DOHH2 (cell line): ENCODE measurements around the gene VPS45.
"Not testable (repeated sequence)": the region's sequence is repeated elsewhere in the genome, so short reads cannot be mapped to it uniquely, and the experiment has no call there.

ENCODE experiments used
- EZH2phosphoT487 ChIP-seq: fragments of 200-600 bp; sonication (generic); IDR thresholded peaks from 2 replicates; pipeline ENCODE4 v1.6.1; 2017; ENCODE audit warnings: borderline replicate concordance, mild to moderate bottlenecking, antibody characterized with exemption, low read length, moderate library complexity, mixed read lengths
- TF ChIP-seq, protein P1 (sequence below): fragments of 200-600 bp; sonication (generic); IDR thresholded peaks from one replicate; pipeline ENCODE4 v1.5.1; 2014; ENCODE audit warnings: antibody characterized with exemption, mild to moderate bottlenecking, low read depth, low read length; ENCODE audit not compliant: poor library complexity, severe bottlenecking

- TF ChIP-seq, protein P1, sequence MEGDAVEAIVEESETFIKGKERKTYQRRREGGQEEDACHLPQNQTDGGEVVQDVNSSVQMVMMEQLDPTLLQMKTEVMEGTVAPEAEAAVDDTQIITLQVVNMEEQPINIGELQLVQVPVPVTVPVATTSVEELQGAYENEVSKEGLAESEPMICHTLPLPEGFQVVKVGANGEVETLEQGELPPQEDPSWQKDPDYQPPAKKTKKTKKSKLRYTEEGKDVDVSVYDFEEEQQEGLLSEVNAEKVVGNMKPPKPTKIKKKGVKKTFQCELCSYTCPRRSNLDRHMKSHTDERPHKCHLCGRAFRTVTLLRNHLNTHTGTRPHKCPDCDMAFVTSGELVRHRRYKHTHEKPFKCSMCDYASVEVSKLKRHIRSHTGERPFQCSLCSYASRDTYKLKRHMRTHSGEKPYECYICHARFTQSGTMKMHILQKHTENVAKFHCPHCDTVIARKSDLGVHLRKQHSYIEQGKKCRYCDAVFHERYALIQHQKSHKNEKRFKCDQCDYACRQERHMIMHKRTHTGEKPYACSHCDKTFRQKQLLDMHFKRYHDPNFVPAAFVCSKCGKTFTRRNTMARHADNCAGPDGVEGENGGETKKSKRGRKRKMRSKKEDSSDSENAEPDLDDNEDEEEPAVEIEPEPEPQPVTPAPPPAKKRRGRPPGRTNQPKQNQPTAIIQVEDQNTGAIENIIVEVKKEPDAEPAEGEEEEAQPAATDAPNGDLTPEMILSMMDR, result not testable (repeated sequence)
- TF ChIP-seq EZH2phosphoT487, result not testable (repeated sequence)
These were observed 78.4 kb downstream of the VPS45 start for GRCh38 chr1:150146016-150146415.
